ENCODE data around the gene CDKL4.
"Not testable (repeated sequence)": the region's sequence is repeated elsewhere in the genome, so short reads cannot be mapped to it uniquely, and the experiment has no call there.

Gene CDKL4

DNA sequence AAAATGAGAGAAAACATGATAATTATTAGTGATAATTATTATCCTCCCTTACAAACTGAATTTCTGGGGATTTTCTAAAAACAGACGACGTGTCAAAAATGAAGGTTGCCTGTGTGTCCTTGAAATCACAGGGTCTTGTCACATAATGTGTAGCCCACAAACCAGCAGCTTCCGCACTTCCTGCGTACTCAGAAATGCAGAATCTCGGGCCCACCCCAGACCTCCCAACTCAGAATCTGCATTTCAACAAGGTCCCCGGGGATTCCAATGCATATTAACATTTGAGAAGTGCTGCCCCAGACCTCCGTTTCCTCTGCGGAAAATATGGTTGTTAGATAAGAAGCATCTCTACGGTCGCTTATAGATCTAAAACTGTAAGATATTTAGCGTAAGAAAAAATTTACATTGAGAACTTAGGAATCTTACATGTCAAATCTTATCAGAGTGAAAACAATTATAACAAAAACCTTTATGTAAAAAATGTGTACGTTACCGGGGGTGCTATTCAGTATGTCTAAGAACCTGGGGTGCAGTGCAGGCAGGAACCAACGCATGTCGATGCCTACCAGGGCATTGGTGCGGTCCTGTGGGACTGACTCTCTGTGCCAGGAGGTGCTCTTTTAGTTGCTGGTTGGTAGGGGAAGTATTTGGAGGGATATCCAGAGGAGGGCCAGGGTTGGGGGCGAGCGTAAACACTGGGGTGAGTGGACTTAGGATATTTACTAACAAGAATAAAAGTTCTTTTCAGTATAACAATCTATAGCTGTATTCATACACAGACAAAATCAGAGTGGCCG, 15.2 kb downstream of the CDKL4 start:
- DNase-seq = no peak

DNA sequence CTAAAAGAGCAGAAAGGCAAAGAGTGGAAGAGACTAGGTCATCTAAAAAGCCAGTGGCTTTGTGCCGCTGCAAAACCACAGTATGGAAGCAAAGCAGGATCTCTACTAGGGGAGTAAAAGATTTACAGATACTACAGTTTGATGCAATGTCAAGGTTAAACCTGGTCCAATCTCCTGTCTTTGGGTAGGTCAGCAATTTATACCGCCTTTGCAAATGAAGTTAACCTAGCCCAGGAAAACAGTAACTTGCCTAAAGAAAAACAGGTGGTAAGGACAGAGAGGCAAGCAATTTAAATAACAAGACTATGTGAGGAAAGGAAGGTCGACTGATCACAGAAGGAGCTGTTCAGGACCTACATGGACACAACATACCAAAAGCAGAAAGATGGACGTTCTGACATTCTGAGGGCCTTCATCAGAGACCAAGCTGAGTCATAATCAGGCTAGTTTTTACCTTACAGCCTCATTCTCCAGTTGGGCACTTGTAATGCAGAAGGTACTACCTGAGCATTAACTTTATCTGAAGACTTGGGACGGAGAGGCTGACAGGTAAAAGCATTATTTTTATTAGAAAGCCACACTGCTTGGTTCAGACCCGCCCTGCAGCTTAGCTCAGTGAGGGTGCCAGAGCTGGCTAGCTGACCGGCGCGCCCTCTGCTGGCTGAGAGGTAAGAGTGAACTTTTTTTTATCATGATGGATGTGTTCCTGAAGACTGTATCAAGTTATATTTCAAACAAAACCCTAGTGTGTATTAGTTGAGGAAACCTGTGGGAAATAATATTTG, 15.9 kb downstream of the CDKL4 start:
- peak; percentile 84 for DNase-seq

DNA sequence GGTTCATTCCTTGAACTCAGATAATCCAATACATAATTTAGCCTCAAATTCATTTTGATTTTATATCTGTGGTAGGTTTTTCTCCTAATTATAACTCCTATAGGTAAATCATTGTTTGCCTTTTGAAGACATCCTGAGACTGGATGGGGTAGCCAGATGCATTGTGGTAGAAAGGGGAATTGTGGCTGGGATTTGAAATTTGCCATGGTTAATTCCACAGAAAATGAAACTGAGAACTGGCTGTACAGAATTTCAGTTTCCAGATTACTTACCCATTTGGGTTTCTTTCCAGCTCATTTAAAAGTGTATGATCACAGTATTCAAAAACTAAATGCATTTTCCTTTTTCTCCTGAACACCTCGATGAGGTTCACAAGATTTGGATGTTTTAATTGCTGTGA, 18.2 kb downstream of the CDKL4 start:
- no peak for DNase-seq

DNA sequence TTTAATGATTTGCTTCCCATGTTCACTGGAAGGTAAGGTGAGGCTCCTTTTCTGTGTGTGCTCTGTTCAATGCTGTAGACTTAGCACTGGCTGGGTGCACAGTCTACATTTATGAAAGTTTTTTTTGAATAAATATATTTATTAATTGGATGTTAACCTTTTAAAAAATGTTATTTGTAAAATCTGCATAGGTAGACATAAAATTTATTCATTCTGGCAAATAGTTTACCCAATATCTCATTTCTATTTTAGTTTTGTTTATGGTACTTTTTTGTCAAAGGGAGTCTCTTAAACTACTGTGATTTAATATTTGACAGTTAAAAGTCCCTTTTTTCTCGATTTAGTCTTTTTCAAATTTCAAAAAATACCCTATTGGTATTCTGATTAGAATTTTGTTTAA, 19.9 kb downstream of the CDKL4 start:
- DNase-seq = no peak

DNA sequence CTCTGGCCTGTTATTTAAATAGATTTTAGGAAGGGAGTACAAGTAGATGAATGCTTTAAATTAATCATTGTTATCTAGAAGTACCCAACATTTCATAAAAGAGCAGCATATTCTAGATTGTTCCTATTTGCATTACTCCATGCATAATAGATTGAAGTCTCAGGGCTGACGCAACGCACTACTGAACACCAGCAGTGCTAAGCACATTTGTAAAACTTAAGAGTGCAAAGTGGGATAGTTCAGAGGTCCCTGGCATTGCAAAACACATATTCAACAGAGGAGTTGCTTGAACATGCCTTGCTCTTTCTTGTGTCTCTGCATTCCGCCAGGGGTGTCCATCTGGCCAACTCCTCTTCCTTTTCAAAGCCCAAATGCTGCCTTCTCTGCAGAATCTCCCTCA, 22.3 kb downstream of the CDKL4 start:
- DNase-seq = no peak

DNA sequence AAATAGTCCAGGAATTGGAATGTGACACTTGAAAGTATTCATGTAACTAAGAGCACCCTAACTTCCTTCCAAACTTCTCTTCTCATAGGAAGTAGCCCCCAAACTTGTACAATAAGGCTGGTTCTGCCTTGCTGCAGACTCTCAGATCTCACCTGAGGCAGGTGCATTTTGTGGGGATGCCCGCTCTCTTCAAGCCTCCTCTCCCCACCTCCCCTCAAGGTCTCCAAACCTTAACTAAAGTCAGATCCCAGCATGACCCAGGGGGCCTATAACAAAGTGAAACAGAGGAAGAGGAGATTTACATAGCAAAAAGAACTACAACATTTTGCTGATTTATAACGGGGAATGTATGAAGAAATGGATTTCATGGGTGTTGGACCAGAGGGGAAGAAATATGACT, 23.6 kb downstream of the CDKL4 start:
- no peak for DNase-seq

DNA sequence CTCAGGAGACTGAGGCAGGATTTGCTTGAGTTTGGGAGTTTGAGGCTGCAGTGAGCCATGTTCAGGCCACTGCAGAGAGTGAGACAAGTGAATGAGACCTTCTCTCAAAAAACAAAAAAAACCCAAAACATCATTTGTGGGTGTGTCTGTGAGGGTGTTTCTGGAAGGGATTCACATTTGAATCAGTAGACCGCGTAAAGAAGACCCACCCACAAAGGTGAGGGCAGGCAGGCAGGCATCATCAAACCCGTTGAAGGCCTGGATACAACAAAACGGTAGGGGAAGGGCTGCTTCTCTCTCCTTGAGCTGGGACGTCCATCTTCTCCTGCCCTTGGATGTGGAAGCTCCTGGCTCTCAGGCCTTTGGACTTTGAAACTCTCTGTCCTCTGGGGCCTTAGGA, 25.4 kb downstream of the CDKL4 start:
- DNase-seq = no peak

DNA sequence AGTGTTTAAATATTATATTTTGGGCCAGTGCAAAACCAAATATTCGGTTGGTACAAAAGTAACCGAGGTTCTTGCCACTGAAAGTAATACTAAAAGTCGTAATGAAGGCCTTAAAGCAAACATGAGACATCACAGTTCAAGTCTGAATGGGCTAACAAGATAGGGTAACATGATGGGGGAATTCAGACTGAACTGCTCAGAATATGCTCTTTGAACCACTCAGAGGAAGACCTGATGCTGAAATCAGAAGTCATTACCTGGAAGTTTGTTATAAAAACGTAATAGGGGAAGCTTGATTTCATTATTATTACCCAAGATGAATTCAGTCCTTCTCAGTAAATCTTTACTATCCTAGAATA, 26.6 kb downstream of the CDKL4 start:
- no peak for DNase-seq

DNA sequence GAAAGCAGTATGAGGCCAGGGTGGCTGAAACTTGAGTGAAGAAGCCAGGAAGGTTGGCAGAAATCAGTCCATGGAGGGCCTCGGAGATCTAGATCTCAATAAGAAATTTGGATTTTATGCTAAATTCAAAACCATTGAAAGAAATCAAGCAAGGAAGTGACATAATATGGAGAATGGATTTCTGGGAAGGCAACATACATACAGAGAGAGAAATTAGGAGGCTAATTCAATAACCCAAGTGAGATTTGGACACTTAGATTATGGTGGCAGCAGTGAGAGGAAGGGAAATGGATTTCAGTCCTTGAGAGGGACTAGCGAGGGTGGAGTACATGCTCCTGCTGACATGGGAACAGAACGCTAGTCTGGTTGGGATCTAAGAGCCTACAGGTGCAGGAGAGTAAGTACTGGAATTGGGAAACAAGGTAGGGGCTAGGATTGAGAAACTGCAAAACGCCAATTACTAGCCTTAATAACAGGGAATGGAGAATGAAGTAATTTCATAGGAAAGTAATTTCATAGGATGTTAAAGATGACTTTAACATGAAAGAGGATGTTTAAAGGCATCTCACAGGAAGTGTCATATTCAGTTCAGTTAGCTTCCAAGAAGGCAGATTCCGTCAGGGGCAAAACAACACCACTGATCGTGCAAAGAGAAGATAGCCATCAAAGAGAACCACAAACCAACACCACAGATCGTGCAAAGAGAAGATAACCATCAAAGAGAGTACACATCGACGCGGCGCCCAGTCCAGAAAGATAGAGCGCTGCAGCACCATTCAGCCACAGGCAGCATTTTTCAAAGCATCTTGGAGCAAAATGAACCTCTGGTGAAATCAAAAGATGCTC, 27.2 kb downstream of the CDKL4 start:
- peak; percentile 87 for DNase-seq

DNA sequence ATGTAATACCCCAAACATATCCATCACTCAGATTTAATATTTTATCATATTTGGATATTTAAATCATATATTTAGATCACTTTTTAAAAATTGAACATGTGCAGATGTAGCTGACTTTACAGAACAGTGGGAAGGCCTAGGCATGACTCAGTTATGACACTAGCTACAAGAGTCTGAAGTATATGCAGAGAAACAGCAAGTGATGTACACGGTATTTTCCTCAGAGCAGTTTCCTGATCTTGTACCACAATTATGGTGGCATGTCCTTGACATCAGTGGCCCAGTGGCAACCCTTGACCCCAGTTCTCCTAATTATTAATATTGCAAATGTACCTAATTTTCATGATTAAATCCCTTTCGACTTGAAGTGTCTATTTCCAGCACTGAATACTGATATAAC, 28.2 kb downstream of the CDKL4 start:
- DNase-seq = no peak

DNA sequence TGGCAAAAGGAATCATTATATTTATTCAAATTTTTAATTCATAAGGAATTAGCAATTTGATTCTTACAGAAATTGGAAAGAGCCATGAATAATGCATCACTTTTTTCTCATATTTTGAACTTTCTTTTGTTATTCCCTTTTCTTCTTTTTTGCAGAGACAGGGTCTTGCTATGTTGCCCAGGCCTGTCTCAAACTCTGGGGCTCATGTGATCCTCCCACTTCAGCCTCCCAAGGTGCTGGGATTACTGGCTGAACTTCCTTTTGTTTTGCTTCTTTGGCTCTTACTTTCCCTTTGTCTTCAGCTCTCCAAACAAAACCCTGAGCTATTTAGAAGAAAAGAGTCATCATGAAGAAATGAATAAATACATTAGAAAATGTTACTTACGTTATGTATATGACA, 30.8 kb downstream of the CDKL4 start:
- DNase-seq = no peak

DNA sequence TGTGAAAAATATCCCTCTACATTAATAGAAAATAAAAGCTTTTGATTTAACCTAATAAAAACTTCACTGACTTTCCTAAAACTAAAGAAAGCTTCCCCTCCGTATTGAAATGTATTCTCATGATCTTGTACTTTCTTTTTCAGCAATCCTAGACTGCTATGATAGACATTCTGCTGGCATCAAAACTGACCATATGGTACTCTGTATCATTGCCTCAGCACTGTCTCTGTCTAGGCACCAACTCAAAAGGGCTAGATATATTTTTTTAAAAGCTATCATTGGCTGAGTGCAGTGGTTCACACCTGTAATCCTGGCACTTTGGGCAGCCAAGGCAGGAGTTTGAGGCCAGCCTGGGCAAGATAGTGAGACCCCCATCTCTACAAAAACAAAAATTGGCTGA, 32.9 kb downstream of the CDKL4 start:
- no peak for DNase-seq

DNA sequence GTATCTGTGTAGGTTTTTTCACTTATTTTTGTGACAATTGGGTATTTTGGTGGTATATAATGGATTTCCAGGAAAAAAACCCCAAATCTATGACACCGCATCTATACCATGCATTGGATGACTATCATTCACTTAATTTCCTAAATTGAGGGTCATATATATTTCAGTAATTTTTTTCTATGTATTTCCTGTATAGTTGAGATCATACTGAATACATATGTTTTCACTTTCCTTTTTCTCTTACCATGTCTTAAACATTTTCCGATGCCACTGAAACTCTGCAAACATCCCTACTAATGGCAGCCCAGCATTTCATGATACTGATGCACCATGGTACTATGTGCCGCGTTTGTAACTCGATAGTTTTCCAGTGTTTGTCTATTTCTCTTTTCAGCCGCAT, 40.4 kb downstream of the CDKL4 start:
- DNase-seq = no peak

DNA sequence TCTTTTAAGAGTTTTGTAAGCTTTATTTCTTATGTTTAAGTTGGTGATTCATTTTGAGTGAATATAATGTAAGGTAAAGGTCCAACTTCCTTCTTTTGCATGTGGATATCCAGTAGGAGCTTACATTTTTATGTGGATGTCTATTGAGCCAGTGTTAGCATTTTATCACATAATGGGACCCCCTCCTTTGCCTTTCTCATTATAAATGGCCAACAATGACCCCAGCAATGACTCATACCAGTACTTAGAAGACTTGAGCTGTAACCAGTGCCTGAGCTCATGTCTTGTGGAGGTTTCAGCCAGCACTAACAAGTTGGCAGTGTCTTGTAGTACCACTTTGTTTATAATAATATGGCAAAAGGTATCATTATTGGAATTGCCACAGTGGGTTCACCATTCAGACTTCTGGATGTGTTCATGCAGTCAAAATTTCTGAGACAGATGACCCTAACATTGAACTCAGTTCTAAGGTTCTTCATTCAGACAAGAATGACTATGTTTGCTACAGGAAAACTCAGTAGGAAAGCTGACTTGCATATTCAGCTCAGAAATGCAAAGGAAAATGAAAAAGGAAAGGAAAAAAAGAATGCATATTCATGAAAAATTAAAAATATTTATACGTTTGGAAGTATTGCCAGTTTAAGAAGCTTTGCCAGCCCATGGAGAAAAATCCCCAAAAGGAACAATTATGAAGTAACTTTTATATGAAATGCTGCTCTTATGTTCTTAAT, 41.0 kb downstream of the CDKL4 start:
- DNase-seq = no peak

DNA sequence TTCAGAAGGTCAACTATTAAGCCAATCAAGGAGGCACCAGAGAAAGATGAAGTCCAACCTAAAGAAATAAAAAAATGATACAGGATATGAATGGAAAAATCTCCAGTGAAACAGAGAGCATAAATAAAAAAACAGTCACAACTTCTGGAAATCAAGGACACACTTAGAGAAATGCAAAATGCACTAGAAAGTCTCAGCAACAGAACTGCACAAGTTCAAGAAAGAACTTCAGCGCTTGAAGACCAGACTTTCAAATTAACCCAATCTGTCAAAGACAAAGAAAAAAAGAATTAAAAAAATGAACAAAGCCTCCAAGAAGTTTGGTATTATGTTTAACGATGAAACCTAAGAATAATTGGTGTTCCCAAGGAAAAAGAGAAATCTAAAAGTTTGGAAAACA, 46.8 kb downstream of the CDKL4 start:
- DNase-seq = not testable (repeated sequence)

DNA sequence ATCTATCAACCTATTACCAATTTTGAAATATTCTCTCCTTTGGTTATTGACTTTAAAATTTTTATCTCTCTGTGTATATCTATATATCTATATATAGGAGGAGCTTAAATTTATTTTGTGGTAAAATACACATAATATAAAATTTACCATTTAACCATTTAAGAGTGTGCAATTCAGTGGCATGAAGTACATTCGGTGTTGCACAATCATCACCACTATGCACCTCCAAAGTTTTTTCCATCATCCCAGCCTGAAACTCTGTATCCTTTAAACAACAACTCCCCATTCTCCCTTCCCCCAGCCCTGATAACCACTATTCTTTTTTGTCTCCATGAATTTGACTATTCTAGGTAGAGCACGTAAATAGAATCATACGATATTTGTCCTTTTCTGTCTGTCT, 49.1 kb downstream of the CDKL4 start:
- no peak for DNase-seq

DNA sequence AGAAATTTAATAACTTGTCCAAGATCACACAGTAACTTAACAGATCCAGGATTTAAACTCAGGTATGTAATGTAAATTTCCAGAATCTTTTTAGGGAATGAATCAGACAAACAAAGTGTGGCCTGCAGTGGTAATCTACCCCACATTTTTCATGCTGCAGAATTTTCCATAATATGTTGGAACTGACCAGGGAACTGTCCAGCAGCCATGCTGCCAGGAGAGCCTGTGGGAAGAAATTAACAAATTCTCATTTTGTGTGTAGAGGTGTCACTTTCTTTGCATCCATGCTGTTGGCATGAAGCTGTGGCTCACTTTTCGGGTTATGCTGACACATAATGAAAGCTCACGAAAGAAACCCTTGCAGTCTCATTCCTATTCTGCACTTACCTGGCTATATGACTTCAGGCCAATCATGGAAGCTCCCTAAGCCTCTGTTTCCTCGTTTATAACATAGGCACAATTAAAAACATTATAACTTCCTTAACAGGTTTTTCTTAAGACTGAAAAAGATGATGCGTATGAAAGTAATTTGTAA, 54.7 kb downstream of the CDKL4 start:
- DNase-seq = no peak

DNA sequence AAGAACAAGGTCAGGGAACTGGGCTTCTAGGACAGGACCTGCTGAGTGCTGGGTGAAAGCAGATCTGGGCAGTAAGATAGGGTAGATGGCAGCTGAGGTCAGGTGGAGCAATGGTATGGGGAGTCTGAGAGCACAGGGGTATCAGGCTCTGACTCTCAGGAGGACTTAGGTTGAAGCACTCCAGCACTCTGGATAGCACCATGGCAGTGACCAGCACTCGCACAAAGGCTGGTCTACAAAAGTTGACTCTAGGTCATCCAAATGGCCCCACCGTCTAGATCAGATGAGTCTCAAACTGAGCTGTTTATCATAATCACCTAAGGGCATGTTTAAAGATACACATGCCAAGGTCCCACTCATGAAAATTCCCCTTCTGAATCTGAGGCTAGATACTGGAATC, 60.1 kb downstream of the CDKL4 start:
- no peak for DNase-seq

DNA sequence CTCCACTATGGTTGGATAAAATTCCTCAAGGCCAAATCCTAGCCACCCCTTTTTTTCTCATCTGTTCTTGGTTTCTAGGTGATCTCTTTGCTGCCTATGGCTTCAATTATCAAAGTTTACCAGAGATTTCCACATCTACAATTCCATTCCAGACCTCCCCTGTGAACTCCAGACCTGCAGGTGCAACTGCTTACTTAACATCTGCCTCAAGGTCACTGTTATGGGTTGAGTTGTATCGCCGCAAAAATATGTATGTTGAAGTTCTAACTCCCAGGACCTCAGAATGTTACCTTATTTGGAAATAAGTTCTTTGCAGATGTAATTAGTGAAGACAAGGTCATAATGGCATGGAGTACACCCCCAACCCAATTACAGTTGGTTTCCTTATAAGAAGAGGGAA, 62.5 kb downstream of the CDKL4 start:
- DNase-seq = no peak

DNA sequence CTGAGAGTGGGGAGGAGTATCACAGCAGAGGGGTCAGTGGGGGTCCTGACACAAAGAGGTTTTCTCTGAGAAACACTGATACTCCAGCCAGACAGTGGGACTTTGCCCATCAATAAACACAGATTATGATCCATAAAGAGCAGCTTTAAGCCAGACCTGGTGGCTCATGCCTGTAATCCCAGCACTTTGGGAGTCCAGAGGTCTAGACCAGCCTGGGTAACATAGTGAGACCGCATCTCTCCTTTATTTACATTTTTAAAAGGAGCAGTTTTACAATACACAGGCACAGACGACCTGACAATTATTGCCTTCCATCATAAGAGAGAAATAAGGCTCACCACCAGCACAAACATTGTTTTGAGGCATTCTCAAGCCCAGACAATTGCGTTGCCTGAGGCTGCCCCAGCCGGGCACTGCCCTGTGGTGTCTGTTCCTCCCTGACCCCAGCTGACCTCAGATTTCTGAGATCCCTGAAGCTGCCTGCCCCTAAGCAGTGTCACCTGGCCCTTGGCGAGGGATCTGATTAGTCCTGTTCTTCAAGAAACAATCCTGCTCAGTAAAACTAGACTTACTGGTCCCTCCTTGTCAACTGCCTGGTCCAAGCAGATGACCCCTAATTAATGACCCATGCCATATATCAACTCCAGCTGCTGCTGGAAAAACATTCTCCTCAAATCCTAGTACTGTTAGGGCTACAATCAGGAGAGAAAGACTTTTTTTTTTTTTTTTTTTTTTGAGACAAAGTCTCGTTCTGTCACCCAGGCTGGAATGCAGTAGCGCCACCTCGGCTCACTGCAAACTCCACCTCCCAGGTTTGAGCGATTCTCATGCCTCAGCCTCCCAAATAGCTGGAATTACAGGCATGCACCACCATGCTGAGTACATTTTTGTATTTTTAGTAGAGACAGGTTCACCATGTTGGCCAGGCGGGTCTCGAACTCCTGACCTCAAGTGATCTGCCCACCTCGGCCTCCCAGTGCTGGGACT, 63.5 kb downstream of the CDKL4 start:
- no peak for DNase-seq

DNA sequence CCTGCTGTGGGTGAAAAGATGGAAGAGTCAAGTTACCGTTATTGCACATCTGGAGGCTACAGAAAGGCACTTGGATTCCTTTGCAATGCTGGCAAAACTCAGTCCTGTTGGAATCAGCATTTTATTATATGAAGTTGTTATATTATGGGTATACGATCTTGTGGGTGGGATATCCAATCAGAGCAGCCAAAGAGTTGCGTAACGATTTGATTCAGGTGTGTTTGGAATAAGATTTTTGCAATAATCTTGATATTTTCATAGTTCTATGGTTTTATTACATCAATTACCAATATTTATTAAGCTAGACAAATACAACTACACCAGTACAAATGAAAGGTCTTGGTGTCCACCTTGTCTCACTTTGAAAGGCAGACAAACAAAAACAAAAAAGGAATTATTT, 65.0 kb downstream of the CDKL4 start:
- DNase-seq = no peak
